H1 (cell line): ENCODE measurements around the gene P2RX1.

ENCODE experiments used
- EP300 ChIP-seq, 2 experiments: IDR thresholded peaks; 1 replicate in 1 of 2; 2 replicates in 1 of 2; pipeline ENCODE4 v1.6.1; 2011 to 2012; ENCODE audit warnings: low read depth in 2 of 2, low read length in 2 of 2, mild to moderate bottlenecking in 2 of 2, borderline replicate concordance in 1 of 2, inconsistent platforms in 1 of 2, moderate library complexity in 1 of 2
- POLR2AphosphoS5 ChIP-seq: IDR thresholded peaks from 2 replicates; pipeline ENCODE4 v1.6.1; 2011; ENCODE audit warnings: low read depth, low read length
- RFX5 ChIP-seq: IDR thresholded peaks from 2 replicates; pipeline ENCODE4 v1.6.1; 2011; ENCODE audit warnings: low read depth, low read length, improper control_type of control experiment, borderline replicate concordance
- SP1 ChIP-seq: IDR thresholded peaks from 2 replicates; pipeline ENCODE4 v1.6.1; 2011; ENCODE audit warnings: low read depth, low read length
- TAF1 ChIP-seq: IDR thresholded peaks from 2 replicates; pipeline ENCODE4 v1.6.1; 2011; ENCODE audit warnings: mild to moderate bottlenecking, low read depth, low read length
- TF ChIP-seq, protein P1 (sequence below), 3 experiments: IDR thresholded peaks; 1 replicate in 2 of 3; 2 replicates in 1 of 3; pipeline versions ENCODE4 v1.5.1 to v1.6.1; 2011; ENCODE audit warnings: low read length in 3 of 3, mild to moderate bottlenecking in 3 of 3, inconsistent platforms in 2 of 3, low read depth in 1 of 3, moderate library complexity in 1 of 3; ENCODE audit not compliant: insufficient read depth in 1 of 3; ENCODE audit errors: control extremely low read depth in 1 of 3

GRCh38 chr17:3923466-3924190, 7.4 kb upstream of the P2RX1 start:
- TF ChIP-seq RFX5 (no peak), SP1 (no peak), POLR2AphosphoS5 (no peak), TAF1 (no peak), EP300 (IDR thresholded peaks at IDR 0.05; ENCODE audit: borderline replicate concordance in 1 of 2, low read depth in 2 of 2, low read length in 2 of 2) (no peak)
- TF ChIP-seq, protein P1, sequence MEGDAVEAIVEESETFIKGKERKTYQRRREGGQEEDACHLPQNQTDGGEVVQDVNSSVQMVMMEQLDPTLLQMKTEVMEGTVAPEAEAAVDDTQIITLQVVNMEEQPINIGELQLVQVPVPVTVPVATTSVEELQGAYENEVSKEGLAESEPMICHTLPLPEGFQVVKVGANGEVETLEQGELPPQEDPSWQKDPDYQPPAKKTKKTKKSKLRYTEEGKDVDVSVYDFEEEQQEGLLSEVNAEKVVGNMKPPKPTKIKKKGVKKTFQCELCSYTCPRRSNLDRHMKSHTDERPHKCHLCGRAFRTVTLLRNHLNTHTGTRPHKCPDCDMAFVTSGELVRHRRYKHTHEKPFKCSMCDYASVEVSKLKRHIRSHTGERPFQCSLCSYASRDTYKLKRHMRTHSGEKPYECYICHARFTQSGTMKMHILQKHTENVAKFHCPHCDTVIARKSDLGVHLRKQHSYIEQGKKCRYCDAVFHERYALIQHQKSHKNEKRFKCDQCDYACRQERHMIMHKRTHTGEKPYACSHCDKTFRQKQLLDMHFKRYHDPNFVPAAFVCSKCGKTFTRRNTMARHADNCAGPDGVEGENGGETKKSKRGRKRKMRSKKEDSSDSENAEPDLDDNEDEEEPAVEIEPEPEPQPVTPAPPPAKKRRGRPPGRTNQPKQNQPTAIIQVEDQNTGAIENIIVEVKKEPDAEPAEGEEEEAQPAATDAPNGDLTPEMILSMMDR (IDR thresholded peaks at IDR 0.05; ENCODE audit: control extremely low read depth in 1 of 3, insufficient read depth in 1 of 3, low read depth in 1 of 3, low read length in 3 of 3) = no peak
